Retinal pigment epithelial cell (primary cell): ENCODE measurements around the gene NOL6.

Source experiments
- DNase-seq: peaks from one replicate; pipeline ENCODE4 v3.0.0-alpha.2; 2010; ENCODE audit warnings: low read depth
- H3K4me3 ChIP-seq: 2 replicates; pipeline ENCODE4 v1.5.1; 2011; ENCODE audit warnings: mild to moderate bottlenecking, low read length, control low read depth, moderate library complexity
- CTCF ChIP-seq: conservative IDR thresholded peaks from 2 replicates; pipeline ENCODE4 v1.5.1; 2011; ENCODE audit warnings: low read depth, low read length, control low read depth, inconsistent platforms

NOL6 gene

GRCh38 chr9:33414889-33415500 is 58.7 kb downstream of the NOL6 start:
- no peak for DNase-seq
- TF ChIP-seq CTCF, result no peak
- H3K4me3 ChIP-seq, result no peak overlapping the region

GRCh38 chr9:33414268-33414667 is 59.5 kb downstream of the NOL6 start:
- no peak for TF ChIP-seq CTCF
- DNase-seq, result no peak
- no peak overlapping the region for H3K4me3 ChIP-seq
